ENCODE results near the gene LNPEP.
"Not testable (repeated sequence)": the region's sequence is repeated elsewhere in the genome, so short reads cannot be mapped to it uniquely, and the experiment has no call there.

LNPEP gene

DNA sequence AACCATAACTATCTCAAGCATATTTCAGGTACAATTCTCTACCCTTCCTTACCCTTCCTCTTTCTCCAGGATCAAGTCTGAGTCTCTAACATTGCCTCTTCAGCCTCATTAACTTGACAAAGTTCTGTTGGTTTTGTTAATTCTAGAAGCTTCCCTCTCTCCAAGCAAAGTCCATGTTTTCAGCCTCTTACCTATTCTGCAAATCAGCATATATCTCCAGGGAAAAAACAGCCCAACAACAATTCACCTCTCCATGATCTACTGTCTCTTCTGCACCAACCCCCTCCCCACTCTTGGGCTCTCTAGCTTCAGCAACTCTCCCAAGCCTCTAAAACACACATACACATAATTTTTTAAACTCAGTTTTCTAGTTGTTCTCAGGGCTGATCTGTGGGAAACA, 134.4 kb downstream of the LNPEP start:
- no peak for DNase-seq

DNA sequence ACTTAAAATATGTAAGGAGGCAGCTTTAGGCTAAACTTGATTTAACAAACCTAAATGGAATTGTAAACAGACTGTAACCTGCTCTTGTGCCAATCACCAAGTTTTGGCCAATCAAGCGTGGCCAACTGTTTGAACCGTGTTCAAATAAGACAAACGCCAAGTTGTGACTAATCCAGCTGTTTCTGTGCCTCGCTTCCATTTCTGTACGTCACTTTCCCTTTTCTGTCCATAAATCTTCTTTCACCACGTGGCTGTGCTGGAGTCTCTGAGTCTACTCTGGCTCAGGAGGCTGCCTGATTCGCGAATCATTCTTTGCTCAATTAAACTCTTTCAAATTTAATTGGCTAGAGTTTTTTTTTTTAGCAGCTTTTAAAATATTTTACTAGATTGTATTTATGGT, 135.2 kb downstream of the LNPEP start:
- DNase-seq, result no peak

DNA sequence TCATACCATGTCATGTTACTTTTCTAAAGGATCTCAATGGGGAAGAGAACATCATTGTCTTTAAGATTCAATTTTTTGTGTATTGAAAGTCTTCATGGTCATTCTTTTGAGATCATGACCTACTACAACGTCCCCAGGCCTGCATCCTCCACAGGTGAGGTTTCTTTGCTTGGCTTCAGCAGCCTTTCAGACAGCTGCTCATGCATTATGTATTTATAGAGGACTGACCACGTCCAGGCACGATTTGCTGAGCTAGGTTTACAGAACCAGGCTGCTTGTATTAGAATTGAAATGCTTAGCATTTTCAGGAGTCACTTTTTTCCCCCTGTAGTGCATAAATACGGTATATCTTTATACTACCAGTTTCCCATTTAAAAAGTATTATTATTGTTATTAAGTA, 136.1 kb downstream of the LNPEP start:
- no peak for DNase-seq

DNA sequence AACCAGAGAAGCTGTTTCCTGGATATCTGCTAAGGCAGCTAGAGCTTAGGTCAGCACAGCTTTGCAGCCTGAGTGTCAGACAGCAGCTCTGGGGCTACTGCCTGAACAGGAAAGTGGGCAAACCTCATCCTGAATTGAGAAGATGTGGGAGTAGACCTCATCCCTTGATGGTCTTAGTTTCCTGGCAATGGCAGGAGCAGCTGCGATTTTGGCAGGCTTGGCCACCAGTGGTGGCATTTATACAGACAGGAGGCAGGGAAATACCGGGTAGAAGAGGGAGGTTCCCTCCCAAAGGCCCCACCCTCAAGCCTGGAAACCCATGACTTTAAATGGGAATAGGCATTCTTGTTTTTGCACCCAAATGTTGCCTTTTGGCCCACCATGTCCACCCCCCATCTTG, 136.8 kb downstream of the LNPEP start:
- no peak for DNase-seq

DNA sequence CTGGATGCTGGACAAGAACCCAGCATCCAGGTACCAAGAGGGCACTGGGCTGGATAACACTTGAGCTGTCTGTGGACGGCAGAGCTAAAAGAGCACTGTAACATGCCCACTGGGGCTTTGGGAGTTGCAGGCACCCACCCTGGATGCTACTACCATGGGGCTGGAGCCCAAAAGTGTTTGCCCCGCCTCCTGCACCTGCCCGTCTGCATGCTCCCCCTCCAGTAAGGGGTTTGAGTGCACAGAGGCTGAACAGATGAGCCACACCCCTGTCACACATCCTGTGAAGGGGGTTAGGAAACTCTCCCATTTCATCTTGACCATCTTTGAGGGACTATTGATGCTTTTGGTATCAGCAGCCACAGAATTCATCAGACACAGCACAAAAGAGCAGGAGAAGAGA, 137.5 kb downstream of the LNPEP start:
- no peak for DNase-seq

DNA sequence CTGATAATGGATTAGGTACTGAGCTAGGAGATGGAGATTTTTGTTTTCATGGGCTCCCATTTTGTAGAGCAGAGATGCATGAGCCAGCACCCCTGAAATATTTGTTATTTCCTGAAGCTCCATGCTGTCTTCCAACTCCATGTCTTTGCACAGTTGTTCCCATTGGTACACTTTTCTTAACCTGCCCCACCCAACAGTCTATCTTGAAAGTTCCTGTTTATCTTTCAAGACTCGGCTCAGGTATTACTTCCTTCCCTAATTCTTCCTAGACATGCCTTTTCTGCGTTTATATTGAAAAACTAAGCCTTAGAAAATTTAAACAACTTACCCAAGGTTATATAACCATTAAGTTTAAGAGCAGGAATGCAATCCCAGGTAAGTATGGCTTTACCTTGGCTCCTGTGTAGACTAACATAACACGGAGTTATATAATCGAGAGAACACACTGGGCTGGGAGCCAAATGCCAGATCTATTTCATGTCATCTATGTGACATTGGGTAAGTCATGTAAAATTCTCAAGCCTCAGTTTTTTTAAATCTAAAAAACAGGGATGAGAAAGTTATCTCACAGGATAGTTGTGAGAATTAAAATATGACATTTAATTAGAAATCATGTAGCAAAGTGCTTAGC, 139.1 kb downstream of the LNPEP start:
- no peak for DNase-seq

DNA sequence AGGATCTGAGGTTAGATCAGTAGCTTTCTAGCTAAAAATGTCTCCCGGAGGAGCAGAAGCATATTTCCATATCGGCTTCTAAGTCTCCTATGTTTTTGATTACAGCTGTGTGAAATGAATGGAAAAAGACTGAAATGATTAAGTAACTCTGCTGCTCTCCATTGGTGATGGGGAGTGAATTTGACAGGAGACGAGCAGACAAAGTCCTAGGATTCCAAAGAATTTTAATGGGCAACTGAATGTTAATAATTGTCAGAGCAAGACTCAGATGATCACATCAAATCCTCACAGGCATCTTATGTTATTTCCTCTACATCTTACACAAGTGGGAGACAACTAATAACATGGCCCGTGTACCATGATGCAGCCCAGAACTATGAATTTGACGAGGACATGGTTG, 139.8 kb downstream of the LNPEP start:
- DNase-seq, result no peak

DNA sequence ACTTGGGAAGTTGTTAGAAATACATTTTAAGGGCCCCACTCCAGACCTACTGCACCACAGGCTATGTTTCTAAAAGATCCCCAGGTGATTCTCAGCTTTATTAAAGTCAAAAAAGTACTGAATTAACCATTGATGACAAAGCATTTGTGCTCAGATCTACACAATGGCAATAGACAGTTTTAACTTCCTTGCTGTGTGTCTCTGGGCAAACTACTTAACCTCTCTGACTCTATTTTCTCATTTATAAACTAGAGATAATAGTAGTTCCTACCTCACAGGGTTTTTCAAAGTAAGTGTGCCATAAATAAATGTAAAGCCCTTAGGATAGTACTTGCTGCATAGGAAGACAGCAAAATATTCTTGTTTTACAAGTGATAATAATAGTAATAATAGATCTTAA, 140.2 kb downstream of the LNPEP start:
- no peak for DNase-seq

DNA sequence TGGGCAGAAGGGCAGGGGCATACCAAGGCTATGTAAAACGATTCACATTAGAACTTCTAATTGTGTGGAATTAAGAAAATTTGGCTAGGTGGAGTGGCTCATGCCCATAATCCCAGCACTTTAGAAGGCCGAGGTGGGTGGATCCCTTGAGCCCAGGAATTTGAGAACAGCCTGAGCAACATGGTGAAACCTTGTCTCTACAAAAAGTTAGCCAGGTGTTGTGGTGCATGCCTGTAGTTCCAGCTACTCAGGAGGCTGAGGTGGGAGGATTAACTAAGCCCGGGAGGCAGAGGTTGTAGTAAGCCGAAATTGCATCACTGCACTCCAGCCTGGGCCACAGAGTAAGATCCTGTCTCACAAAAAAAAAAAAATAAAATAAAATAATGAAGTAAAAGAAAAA, 141.4 kb downstream of the LNPEP start:
- DNase-seq, result no peak

DNA sequence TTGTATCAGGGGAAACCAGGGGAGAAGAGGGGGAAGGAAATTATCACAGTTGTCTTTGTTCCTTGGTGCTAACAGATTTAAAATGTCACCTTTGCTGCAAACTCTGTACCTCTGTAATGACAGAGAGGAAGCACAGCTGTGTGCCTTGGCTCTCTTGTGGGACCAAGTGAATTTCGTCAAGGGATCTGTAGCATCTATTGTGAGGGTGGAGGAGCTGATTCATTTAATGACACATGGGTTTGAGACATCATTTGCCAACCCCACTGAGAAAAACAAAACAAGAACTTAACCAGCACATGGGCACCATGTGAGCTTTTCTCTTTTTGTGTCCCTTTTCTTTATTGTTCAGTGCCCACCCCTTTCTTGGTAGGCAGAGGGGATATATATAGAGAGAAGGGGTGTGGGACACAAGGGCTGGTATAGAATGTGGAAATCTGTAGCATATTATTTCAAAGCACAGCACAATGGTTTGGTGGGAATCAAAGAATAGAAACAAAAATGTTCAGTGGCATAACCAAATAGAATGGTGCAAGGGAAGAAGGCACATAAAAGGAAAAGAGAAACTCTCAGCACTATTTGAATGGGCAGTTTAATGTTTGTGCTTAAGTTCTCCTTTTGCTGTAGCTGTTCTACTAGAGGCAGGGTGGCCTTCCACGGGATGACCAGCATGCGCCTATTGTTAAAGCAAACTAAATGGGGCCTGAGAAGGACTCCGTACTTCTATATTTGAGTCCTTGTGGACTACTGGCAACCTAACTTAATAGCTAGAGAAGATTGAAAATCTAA, 143.3 kb downstream of the LNPEP start:
- no peak for DNase-seq

DNA sequence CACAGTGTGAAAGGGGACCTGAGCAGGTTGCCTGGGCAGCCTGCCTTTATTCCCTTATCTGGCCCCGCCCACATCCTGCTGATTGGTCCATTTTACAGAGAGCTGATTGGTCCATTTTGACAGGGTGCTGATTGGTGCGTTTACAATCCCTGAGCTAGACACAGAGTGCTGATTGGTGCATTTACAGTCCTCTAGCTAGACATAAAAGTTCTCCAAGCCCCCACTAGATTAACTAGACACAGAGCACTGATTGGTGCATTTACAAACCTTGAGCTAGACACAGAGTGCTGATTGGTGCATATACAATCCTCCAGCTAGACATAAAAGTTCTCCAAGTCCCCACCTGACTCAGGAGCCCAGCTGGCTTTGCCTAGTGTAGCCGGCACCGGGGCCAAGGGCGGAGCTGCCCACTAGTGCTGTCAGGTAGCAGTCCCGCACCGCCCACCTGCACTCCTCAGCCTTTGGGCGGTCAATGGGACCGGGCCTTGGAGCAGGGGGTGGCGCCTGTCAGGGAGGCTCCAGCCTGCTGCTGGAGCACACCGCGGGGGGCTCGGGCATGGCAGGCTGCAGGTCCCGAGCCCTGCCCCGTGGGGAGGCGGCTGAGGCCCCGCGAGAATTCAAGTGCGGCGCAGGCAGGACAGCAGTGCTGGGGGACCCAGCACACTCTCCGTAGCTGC, 149.0 kb downstream of the LNPEP start:
- not testable (repeated sequence) for DNase-seq

DNA sequence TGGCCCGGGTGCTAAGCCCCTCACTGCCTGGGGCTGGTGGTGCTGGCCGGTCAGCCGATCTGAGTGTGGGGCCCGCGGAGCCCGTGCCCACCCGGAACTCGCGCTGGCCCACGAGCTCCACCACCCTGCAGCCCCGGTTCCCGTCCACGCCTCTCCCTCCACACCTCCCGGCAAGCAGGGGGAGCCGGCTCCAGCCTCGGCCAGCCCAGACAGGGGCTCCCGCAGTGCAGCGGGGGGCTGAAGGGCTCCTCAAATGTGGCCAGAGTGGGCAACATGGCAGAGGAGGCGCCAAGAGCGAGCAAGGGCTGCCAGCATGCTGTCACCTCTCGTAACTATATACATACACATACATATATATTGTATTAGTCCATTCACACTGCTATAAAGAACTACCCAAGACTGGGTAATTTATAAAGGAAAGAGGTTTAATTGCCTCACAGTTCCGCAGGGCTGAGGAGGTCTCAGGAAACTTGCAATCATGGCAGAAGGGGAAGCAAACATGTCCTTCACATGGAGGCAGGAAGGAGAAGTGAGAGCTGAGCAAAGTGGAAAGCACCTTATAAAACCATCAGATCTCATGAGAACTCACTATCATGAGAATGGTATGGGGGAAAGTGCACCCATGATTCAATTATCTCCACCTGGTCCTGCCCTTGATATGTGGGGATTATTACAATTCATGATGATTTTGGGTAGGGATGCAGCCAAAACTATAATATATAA, 149.7 kb downstream of the LNPEP start:
- DNase-seq, result no peak
